ENCODE data around the gene XRN2. TPM values are rescaled to one million over a fixed set of nuclear protein-coding genes. Genes with fewer than 3 reads are reported as not detected.

The XRN2 gene
- total and polyA plus RNA-seq, 4 donors = 12.6 to 62.2 (median 53.6) TPM

GRCh38 chr20:21395666-21396598 is 92.8 kb downstream of the XRN2 start:
- TF ChIP-seq CTCF (IDR thresholded peaks at IDR 0.05; ENCODE audit: control extremely low read depth, extremely low read depth) = no peak
- WGBS, 2 donors = 4 to 7% methylated on average over 85 to 103 of the region's 103 CpGs
- no peak overlapping the region for H3K27ac ChIP-seq (ENCODE audit: low read depth in 1 of 2, low read length in 1 of 2)
- peaks cover 0 to 7% (median 0%) of the 10 kb centered on the region in 4 donors for H3K9me3 ChIP-seq (ENCODE audit: control insufficient read depth in 4 of 4, insufficient read depth in 3 of 4, low read length in 3 of 4)
- H3K4me3 ChIP-seq = peak overlapping the region; percentile 16
- no peak overlapping the region for H3K9ac ChIP-seq (ENCODE audit: insufficient read depth in 1 of 2, low read length in 2 of 2)
- no peaks in the 10 kb centered on the region for H3K36me3 ChIP-seq (ENCODE audit: control insufficient read depth in 4 of 4, insufficient read depth in 4 of 4, low read length in 4 of 4)
- DNase-seq = peak in 1 of 3 donors; percentile 32
- ATAC-seq (ENCODE audit: insufficient read depth, low FRiP score) = no peak
- peaks cover 13 to 80% (median 79%) of the 10 kb centered on the region in 3 donors for H3K27me3 ChIP-seq (ENCODE audit: control insufficient read depth in 3 of 3, insufficient read depth in 3 of 3, low read length in 2 of 3)
- H3K4me1 ChIP-seq (ENCODE audit: control insufficient read depth in 5 of 5, insufficient read depth in 5 of 5, low read length in 5 of 5) = peaks cover 0 to 19% (median 0%) of the 10 kb centered on the region in 5 donors

- Histone ChIP-seq H3K36me3 (ENCODE audit: control insufficient read depth in 4 of 4, insufficient read depth in 4 of 4, low read length in 4 of 4) (no peaks in the 10 kb centered on the region), H3K27me3 (ENCODE audit: control insufficient read depth in 3 of 3, insufficient read depth in 3 of 3, low read length in 2 of 3) (peaks cover 13 to 83% (median 83%) of the 10 kb centered on the region in 3 donors), H3K9ac (ENCODE audit: insufficient read depth in 1 of 2, low read length in 2 of 2) (no peak overlapping the region), H3K9me3 (ENCODE audit: control insufficient read depth in 4 of 4, insufficient read depth in 3 of 4, low read length in 3 of 4) (peaks cover 0 to 7% (median 0%) of the 10 kb centered on the region in 4 donors), H3K4me1 (ENCODE audit: control insufficient read depth in 5 of 5, insufficient read depth in 5 of 5, low read length in 5 of 5) (peaks cover 0 to 19% (median 0%) of the 10 kb centered on the region in 5 donors), H3K27ac (ENCODE audit: low read depth in 1 of 2, low read length in 1 of 2) (no peak overlapping the region), H3K4me3 (no peak overlapping the region)
- DNase-seq = no peak
- 4 to 6% methylated on average over 74 to 116 of the region's 116 CpGs for WGBS, 2 donors
- TF ChIP-seq CTCF (IDR thresholded peaks at IDR 0.05; ENCODE audit: control extremely low read depth, extremely low read depth) = no peak
- ATAC-seq (ENCODE audit: insufficient read depth, low FRiP score) = no peak
Observed at GRCh38 chr20:21396599-21397340, 93.6 kb downstream of the XRN2 start.

- Histone ChIP-seq H3K4me3 (no peak within 1 kb of the TSS), H3K27me3 (ENCODE audit: control insufficient read depth in 3 of 3, insufficient read depth in 3 of 3, low read length in 2 of 3) (peaks cover 13 to 83% (median 83%) of the 10 kb centered on the region in 3 donors)
- WGBS, 2 donors = 5 to 9% methylated on average over 53 to 57 of the region's 57 CpGs
Observed at GRCh38 chr20:21397341-21398108, 94.4 kb downstream of the XRN2 start, which contains the start of gene NKX2-4. TSS of gene NKX2-4 (minus strand) at chr20:21397526. CDS start at chr20:21397399, 127 bp downstream.

More at GRCh38 chr20:21397341-21398108, 94.4 kb downstream of the XRN2 start, which contains the start of gene NKX2-4:
- DNase-seq (no peak), ATAC-seq (ENCODE audit: insufficient read depth, low FRiP score) (no peak)
- peaks cover 0 to 17% (median 0%) of the 10 kb centered on the region in 5 donors for H3K4me1 ChIP-seq (ENCODE audit: control insufficient read depth in 5 of 5, insufficient read depth in 5 of 5, low read length in 5 of 5)
- no peaks in the 10 kb centered on the region for H3K36me3 ChIP-seq (ENCODE audit: control insufficient read depth in 4 of 4, insufficient read depth in 4 of 4, low read length in 4 of 4)
- H3K27ac ChIP-seq (ENCODE audit: low read depth in 1 of 2, low read length in 1 of 2) = no peak within 1 kb of the TSS
- TF ChIP-seq CTCF (IDR thresholded peaks at IDR 0.05; ENCODE audit: control extremely low read depth, extremely low read depth) = no peak
- H3K9ac ChIP-seq (ENCODE audit: insufficient read depth in 1 of 2, low read length in 2 of 2) = no peak within 1 kb of the TSS
- H3K9me3 ChIP-seq (ENCODE audit: control insufficient read depth in 4 of 4, insufficient read depth in 3 of 4, low read length in 3 of 4) = peaks cover 0 to 7% (median 0%) of the 10 kb centered on the region in 4 donors
